Hepatocyte (in vitro differentiated cells): Measurements from ENCODE around the gene THSD7B.

Source experiments
- EZH2 ChIP-seq: fragments of 200-600 bp; sonication (generic); IDR thresholded peaks from 2 replicates; pipeline ENCODE4 v1.6.1; 2016; ENCODE audit warnings: antibody characterized with exemption, mild to moderate bottlenecking, borderline replicate concordance
- TF ChIP-seq, protein P1 (sequence below): fragments of 200-600 bp; sonication (generic); IDR thresholded peaks from 2 replicates; pipeline ENCODE4 v1.5.1; 2016; ENCODE audit warnings: antibody characterized with exemption, mild to moderate bottlenecking; ENCODE audit not compliant: poor library complexity

DNA sequence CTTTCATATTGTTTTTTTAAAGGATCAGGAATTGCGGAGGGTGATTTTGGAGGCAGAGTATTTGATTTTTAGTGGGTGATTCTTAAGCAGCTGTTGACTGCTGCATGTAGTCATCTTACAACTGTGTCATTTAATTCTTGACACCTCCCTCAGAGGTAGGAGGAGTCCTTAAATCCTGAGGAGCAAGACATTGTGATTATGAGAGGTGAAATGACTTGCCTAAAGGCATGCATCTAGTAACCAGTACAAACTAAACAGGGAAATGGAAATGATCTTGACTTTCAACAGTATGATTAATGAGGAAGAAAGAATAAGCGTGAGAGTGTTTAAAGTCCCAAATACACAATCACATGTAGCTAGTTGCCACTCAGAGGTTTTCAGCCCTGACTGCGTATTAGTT, 440.7 kb downstream of the THSD7B start:
- TF ChIP-seq, protein P1, sequence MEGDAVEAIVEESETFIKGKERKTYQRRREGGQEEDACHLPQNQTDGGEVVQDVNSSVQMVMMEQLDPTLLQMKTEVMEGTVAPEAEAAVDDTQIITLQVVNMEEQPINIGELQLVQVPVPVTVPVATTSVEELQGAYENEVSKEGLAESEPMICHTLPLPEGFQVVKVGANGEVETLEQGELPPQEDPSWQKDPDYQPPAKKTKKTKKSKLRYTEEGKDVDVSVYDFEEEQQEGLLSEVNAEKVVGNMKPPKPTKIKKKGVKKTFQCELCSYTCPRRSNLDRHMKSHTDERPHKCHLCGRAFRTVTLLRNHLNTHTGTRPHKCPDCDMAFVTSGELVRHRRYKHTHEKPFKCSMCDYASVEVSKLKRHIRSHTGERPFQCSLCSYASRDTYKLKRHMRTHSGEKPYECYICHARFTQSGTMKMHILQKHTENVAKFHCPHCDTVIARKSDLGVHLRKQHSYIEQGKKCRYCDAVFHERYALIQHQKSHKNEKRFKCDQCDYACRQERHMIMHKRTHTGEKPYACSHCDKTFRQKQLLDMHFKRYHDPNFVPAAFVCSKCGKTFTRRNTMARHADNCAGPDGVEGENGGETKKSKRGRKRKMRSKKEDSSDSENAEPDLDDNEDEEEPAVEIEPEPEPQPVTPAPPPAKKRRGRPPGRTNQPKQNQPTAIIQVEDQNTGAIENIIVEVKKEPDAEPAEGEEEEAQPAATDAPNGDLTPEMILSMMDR: no peak
- no peak for TF ChIP-seq EZH2
